K562 (cell line): ENCODE results near the gene FERMT3. TPM values are rescaled to one million over a fixed set of nuclear protein-coding genes. Genes with fewer than 3 reads are reported as not detected.
A peak's percentile ranks its signal among the peaks of the same experiment; 100 is the strongest.

ENCODE experiments used
- CBFA2T2 ChIP-seq: fragments of 450-650 bp; conservative IDR thresholded peaks from 2 replicates; pipeline ENCODE4 v1.6.1; 2017; ENCODE audit warnings: mild to moderate bottlenecking
- CREBBP ChIP-seq: IDR thresholded peaks from one replicate; pipeline ENCODE4 v1.6.1; 2012; ENCODE audit warnings: low read depth, mild to moderate bottlenecking, control low read depth, inconsistent platforms, low read length
- FOXP1 ChIP-seq: sonication (generic); formaldehyde crosslinking; IDR thresholded peaks from 2 replicates; pipeline ENCODE4 v1.8.0; 2022; ENCODE audit warnings: mild to moderate bottlenecking, missing genetic modification reagents
- GABPA ChIP-seq: fragments of 200-800 bp; sonication (Bioruptor generic); conservative IDR thresholded peaks from 2 replicates; pipeline ENCODE4 v1.6.1; 2016; ENCODE audit warnings: low read depth, missing genetic modification characterization, missing compliant biosample characterization
- HDGF ChIP-seq: fragments of 450-650 bp; IDR thresholded peaks from 2 replicates; pipeline ENCODE4 v1.6.1; 2016
- HNRNPLL ChIP-seq: fragments of 200-400 bp; formaldehyde crosslinking; IDR thresholded peaks from 2 replicates; pipeline ENCODE4 v1.6.1; 2017; ENCODE audit warnings: low read length, low read depth, mild to moderate bottlenecking; ENCODE audit not compliant: poor library complexity, severe bottlenecking
- ILK ChIP-seq: fragments of 450-650 bp; IDR thresholded peaks from 2 replicates; pipeline ENCODE4 v1.6.1; 2016; ENCODE audit warnings: missing genetic modification characterization, low read depth, mild to moderate bottlenecking, missing compliant biosample characterization, moderate library complexity, borderline replicate concordance
- MXI1 ChIP-seq: IDR thresholded peaks from 2 replicates; pipeline ENCODE4 v1.6.1; 2011; ENCODE audit warnings: low read depth, mild to moderate bottlenecking, improper control_type of control experiment, low read length
- POLR2G ChIP-seq: fragments of 200-400 bp; formaldehyde crosslinking; IDR thresholded peaks from 2 replicates; pipeline ENCODE4 v1.6.1; 2017; ENCODE audit warnings: low read depth, mild to moderate bottlenecking, antibody characterized with exemption, low read length, moderate library complexity
- PRPF4 ChIP-seq: fragments of 200-400 bp; formaldehyde crosslinking; IDR thresholded peaks from one replicate; pipeline ENCODE4 v1.6.1; 2017; ENCODE audit warnings: low read length, low read depth, mild to moderate bottlenecking; ENCODE audit not compliant: insufficient read depth, poor library complexity, severe bottlenecking
- ZFP36 ChIP-seq: fragments of 150-350 bp; IDR thresholded peaks from 2 replicates; pipeline ENCODE4 v1.6.1; 2018; ENCODE audit warnings: low read length, low read depth; ENCODE audit not compliant: partially characterized antibody
- polyA plus RNA-seq, 8 experiments: library from polyadenylated mRNA; depleted of rRNA in 4 of 8; stranded (reverse) in 5 of 8; unstranded in 3 of 8; fragments of >200 nt; fragmentation: Nextera tagmentation in 2 of 8; fragmentation: Illumina TruSeq in 1 of 8; extraction: Ambion mirVana in 2 of 8; extraction: Trizol in 1 of 8; gene quantifications; 2 replicates each; pipeline versions ENCODE4 v1.2.1 to v1.2.3, GENCODE V29; 2011 to 2014; ENCODE audit warnings: inconsistent platforms in 1 of 8, missing spikeins in 1 of 8
- total RNA-seq, 7 experiments: library from RNA; depleted of rRNA in 6 of 7; stranded (reverse); fragments of >200 nt in 6 of 7; fragmentation: Illumina TruSeq in 2 of 7; extraction: Trizol in 2 of 7; gene quantifications; 2 replicates each; pipeline versions ENCODE4 v1.2.1 to v1.2.3, GENCODE V29; 2011 to 2021; ENCODE audit warnings: low replicate concordance in 1 of 7

The FERMT3 gene
- total and polyA plus RNA-seq, 9 of the 15 experiments (the other 6 are each of a cell fraction or from before 2014, with no cell fraction given): 3.2 to 275 (median 79.7) TPM

- TF ChIP-seq CBFA2T2: no peak
- TF ChIP-seq GABPA (tag): 0 out of 2 replicates have a peak, but pooled peaks have one; percentile 43
- no peak for TF ChIP-seq FOXP1 (CRISPR knock-in tag)
- TF ChIP-seq CREBBP: no peak
- TF ChIP-seq POLR2G: peak; percentile 68
- TF ChIP-seq MXI1: no peak
- no peak for TF ChIP-seq ILK (tag)
- no peak for TF ChIP-seq HNRNPLL
- TF ChIP-seq ZFP36: no peak
- no peak for TF ChIP-seq HDGF
- peak; percentile 22 for TF ChIP-seq PRPF4
Observed at GRCh38 chr11:64208086-64208795, 1.7 kb downstream of the FERMT3 start (continued).
